Gastrocnemius medialis (tissue), 4 donors: ENCODE results near the gene BCL11B. TPM values are rescaled to one million over a fixed set of nuclear protein-coding genes. Genes with fewer than 3 reads are reported as not detected.

Experiments used
- ATAC-seq, 2 donors: fragments of 150-250 bp; one replicate each; pipeline ENCODE4 v1.9.1; 2016
- DNase-seq, 2 donors: peaks; one replicate each; pipeline ENCODE4 v3.0.0-alpha.2; 2019
- H3K27ac ChIP-seq, 4 donors: fragments of 200-600 bp; sonication (generic); 1 replicate in 1 of 4; 2 replicates in 3 of 4; pipeline ENCODE4 v1.5.1; 2016 to 2018; ENCODE audit warnings: mild to moderate bottlenecking in 2 of 4, moderate library complexity in 1 of 4
- H3K27me3 ChIP-seq, 3 donors: fragments of 200-600 bp; sonication (generic) in 2 of 3; 1 replicate in 1 of 3; 2 replicates in 2 of 3; pipeline versions ENCODE4 v1.5.1 to v1.6.0; 2016 to 2019; ENCODE audit warnings: mild to moderate bottlenecking in 1 of 3, moderate library complexity in 1 of 3
- H3K36me3 ChIP-seq, 2 donors: fragments of 200-600 bp; sonication (generic) in 1 of 2; one replicate each; pipeline ENCODE4 v1.5.1; 2017 to 2018
- H3K4me1 ChIP-seq, 2 donors: fragments of 200-600 bp; sonication (generic) in 1 of 2; one replicate each; pipeline ENCODE4 v1.5.1; 2016 to 2017; ENCODE audit warnings: mild to moderate bottlenecking in 2 of 2
- H3K4me3 ChIP-seq, 4 donors: fragments of 200-600 bp; sonication (generic) in 3 of 4; 1 replicate in 1 of 4; 2 replicates in 3 of 4; pipeline ENCODE4 v1.5.1; 2016 to 2019; ENCODE audit warnings: mild to moderate bottlenecking in 2 of 4
- H3K9me3 ChIP-seq, 3 donors: fragments of 200-600 bp; sonication (generic) in 2 of 3; 1 replicate in 1 of 3; 2 replicates in 2 of 3; pipeline ENCODE4 v1.5.1; 2016 to 2019
- POLR2A ChIP-seq, 2 donors: fragments of 450-650 bp; IDR thresholded peaks; one replicate each; pipeline ENCODE4 v1.6.1; 2017; ENCODE audit warnings: antibody characterized with exemption in 2 of 2, mild to moderate bottlenecking in 2 of 2, moderate library complexity in 2 of 2
- in situ Hi-C, 4 donors: fragments of 200-750 bp; cut with MboI; loops; one replicate each; pipeline versions ENCODE4 v1.15.0 to v1.8.0; 2017; ENCODE audit warnings: low sequenced_read_pairs in 4 of 4
- intact Hi-C: fragments of 100-400 bp; cut with DNase I; formaldehyde crosslinking; loops from one replicate; pipeline ENCODE4 v1.15.1; 2023; ENCODE audit warnings: low total_unique reads
- total RNA-seq, 4 donors: library from RNA; depleted of rRNA; stranded (reverse); fragments of >200 nt; gene quantifications; one replicate each; pipeline versions ENCODE4 v1.1.0 to v1.2.3, GENCODE V29; 2016
- TF ChIP-seq, protein P1 (sequence below), 5 experiments: fragments of 450-650 bp in 3 of 5; fragments of 200-600 bp in 2 of 5; sonication (generic) in 2 of 5; IDR thresholded peaks in 4 of 5; conservative IDR thresholded peaks in 1 of 5; 1 replicate in 4 of 5; 2 replicates in 1 of 5; pipeline ENCODE4 v1.5.1; 2016 to 2019; ENCODE audit warnings: antibody characterized with exemption in 5 of 5, mild to moderate bottlenecking in 3 of 5, moderate library complexity in 3 of 5

BCL11B gene
- total RNA-seq, 4 donors from 2014 or later = 0.05 to 0.62 (median 0.18) TPM; not detected in 1

DNA sequence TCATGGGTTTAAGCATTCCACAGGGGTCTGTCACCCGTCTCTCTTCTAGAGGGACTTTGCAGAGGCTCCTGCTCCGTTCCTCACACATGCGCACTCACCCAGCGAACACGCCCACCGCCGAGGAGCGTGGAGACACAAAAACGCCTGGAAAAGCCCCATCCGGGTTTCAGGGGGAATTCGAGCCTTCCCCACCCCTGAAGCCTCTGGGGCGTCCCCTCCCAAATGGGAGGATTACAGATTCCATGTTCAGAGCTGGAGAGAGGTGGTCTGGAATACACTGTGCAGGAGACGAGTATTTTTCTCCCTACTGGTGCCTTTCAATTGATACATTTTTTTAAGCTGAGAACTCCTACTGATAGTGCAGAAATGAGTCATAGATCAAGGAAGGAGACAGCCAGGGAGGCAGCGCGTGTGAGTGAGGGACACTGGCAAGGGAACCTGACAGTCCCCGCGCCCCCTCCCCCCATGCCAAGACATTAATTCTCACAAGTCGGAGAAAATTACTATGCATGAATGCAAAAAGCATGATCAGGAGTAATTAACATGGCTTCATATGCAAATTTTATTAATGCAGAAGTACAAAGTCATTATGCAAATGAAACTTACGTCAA, 36.9 kb downstream of the BCL11B start:
- H3K27me3 ChIP-seq = peaks cover 6 to 24% (median 10%) of the 10 kb centered on the region in 3 donors
- DNase-seq (no peak), ATAC-seq (no peak)
- H3K9me3 ChIP-seq = peaks cover 0 to 5% (median 0%) of the 10 kb centered on the region in 3 donors
- H3K27ac ChIP-seq = no peak overlapping the region
- H3K4me1 ChIP-seq = peaks cover 3% of the 10 kb centered on the region in 2 donors
- no peak overlapping the region for H3K4me3 ChIP-seq
- TF ChIP-seq POLR2A (IDR thresholded peaks at IDR 0.05) = no peak
- TF ChIP-seq, protein P1, sequence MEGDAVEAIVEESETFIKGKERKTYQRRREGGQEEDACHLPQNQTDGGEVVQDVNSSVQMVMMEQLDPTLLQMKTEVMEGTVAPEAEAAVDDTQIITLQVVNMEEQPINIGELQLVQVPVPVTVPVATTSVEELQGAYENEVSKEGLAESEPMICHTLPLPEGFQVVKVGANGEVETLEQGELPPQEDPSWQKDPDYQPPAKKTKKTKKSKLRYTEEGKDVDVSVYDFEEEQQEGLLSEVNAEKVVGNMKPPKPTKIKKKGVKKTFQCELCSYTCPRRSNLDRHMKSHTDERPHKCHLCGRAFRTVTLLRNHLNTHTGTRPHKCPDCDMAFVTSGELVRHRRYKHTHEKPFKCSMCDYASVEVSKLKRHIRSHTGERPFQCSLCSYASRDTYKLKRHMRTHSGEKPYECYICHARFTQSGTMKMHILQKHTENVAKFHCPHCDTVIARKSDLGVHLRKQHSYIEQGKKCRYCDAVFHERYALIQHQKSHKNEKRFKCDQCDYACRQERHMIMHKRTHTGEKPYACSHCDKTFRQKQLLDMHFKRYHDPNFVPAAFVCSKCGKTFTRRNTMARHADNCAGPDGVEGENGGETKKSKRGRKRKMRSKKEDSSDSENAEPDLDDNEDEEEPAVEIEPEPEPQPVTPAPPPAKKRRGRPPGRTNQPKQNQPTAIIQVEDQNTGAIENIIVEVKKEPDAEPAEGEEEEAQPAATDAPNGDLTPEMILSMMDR (IDR thresholded peaks at IDR 0.05 in 4 of 5, conservative IDR thresholded peaks at IDR 0.05 in 1 of 5) = no peak
- intact Hi-C loops (no loop called here), in situ Hi-C loops (no loop called here)
- H3K36me3 ChIP-seq = no peaks in the 10 kb centered on the region

DNA sequence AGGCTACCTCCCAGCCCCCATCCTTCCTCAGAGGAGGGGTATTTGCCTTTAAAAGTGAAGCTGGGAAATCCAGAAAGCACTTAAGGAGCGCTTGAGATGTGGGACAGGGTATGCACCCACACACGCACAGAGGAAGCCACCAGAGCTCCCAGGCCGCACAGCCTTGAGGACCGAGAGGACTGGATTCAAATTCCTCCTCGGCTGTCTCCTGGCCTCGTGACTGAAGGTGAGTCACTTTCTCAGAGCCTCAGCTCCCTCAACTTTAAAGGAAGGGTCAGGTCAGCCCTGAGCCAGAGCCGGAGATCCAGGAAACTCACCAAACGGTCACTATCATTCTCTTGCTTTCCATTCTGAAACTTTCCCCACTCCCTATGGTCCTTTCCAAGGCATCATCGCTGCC, 37.6 kb downstream of the BCL11B start:
- no peak overlapping the region for H3K4me3 ChIP-seq
- peaks cover 6 to 24% (median 10%) of the 10 kb centered on the region in 3 donors for H3K27me3 ChIP-seq
- ATAC-seq (no peak), DNase-seq (no peak)
- intact Hi-C loops (no loop called here), in situ Hi-C loops (no loop called here)
- H3K27ac ChIP-seq = no peak overlapping the region
- H3K4me1 ChIP-seq = peaks cover 7 to 10% of the 10 kb centered on the region in 2 donors
- no peak for TF ChIP-seq POLR2A (IDR thresholded peaks at IDR 0.05)
- TF ChIP-seq, protein P1 (IDR thresholded peaks at IDR 0.05 in 4 of 5, conservative IDR thresholded peaks at IDR 0.05 in 1 of 5) = no peak
- H3K36me3 ChIP-seq = no peaks in the 10 kb centered on the region
- H3K9me3 ChIP-seq = peaks cover 0 to 5% (median 0%) of the 10 kb centered on the region in 3 donors

DNA sequence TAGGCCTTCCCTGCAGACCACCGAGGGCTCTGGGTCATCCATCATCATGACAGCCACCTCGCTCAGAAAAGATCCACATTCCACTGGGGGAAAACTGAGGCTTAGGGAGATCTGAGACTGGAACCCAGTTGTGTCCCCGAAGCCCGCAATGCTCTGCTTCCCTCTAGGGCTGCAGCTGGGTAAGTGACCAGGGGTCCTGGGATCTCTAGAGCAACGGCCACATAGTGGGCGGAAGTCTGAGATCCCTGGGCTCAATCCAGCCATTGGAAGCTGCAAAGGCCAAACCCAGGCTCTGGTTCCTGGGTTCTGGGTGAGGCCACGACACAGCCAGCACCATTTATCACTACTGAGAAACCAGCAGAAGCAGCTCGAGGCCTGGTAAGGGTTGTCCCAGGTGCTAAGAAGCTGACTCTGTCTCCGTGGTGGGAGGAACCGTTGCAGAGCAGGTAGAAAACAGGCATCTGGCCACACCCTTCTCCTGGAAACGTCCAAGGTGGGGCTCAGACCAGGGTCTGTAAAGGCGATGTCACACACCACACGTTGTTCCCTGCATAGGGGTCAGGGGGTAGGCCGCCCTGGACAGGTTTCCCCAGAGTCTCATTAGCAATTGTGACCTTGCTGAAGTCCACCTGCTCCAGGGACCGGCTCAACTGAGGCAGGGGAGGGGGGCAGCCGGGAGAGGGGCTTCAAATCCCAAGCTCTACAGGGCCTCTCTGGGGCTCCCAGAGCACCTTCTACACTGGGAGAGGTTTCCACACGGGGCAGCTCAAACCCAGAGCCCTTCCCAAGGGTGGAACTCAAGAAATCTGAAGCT, 38.6 kb downstream of the BCL11B start:
- H3K27ac ChIP-seq = no peak overlapping the region

DNA sequence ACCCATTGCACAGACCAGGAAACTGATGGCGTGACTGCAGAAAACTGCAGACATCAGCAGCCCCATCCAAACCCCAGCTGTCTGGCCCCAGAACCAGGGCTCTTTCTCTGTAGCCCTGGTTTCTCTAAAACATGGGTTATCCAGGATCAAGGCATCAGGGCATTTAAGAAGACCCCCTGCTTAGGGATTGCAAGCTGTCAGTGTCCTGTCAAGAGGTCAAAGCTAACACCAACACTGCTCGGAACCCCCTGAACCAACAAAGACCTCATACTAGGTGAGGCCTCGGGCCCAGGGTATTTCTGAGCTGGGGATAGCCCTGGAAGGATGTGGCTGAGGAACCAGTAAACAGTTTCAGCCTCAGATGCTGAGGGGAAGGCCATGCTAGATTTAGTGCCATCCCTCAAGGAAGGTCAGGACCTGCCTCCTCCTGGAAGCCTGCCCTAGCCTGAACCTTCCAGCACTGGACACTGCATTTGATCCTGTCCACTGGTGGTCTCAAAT, 39.2 kb downstream of the BCL11B start:
- in situ Hi-C loops (no loop called here), intact Hi-C loops (no loop called here)
- DNase-seq = no peak

More for the DNA sequence above, 38.6 kb downstream of the BCL11B start:
- Histone ChIP-seq H3K9me3 (peaks cover 0 to 5% (median 0%) of the 10 kb centered on the region in 3 donors), H3K4me3 (no peak overlapping the region), H3K4me1 (peaks cover 7 to 11% of the 10 kb centered on the region in 2 donors), H3K27me3 (peaks cover 6 to 24% (median 10%) of the 10 kb centered on the region in 3 donors), H3K36me3 (no peaks in the 10 kb centered on the region)
- DNase-seq (no peak), ATAC-seq (no peak)
- in situ Hi-C loops = no loop called here
- TF ChIP-seq, protein P1 (IDR thresholded peaks at IDR 0.05 in 4 of 5, conservative IDR thresholded peaks at IDR 0.05 in 1 of 5) = no peak
- TF ChIP-seq POLR2A (IDR thresholded peaks at IDR 0.05) = no peak
- intact Hi-C loops = no loop called here

More for the DNA sequence above, 39.2 kb downstream of the BCL11B start:
- ATAC-seq = no peak
- peaks cover 7 to 11% of the 10 kb centered on the region in 2 donors for H3K4me1 ChIP-seq
- no peak overlapping the region for H3K27ac ChIP-seq
- H3K4me3 ChIP-seq = no peak overlapping the region
- peaks cover 6 to 23% (median 10%) of the 10 kb centered on the region in 3 donors for H3K27me3 ChIP-seq
- no peaks in the 10 kb centered on the region for H3K36me3 ChIP-seq
- peaks cover 0 to 5% (median 0%) of the 10 kb centered on the region in 3 donors for H3K9me3 ChIP-seq
- TF ChIP-seq, protein P1 (IDR thresholded peaks at IDR 0.05 in 4 of 5, conservative IDR thresholded peaks at IDR 0.05 in 1 of 5) = no peak
- no peak for TF ChIP-seq POLR2A (IDR thresholded peaks at IDR 0.05)
